CD4-positive, alpha-beta T cell treated with Interleukin-4 for 4 hours (primary cell): ENCODE data around the gene POM121.
"Not testable (repeated sequence)": the region's sequence is repeated elsewhere in the genome, so short reads cannot be mapped to it uniquely, and the experiment has no call there.

Experiments used
- DNase-seq: peaks from one replicate; pipeline ENCODE4 v3.0.0-alpha.2; 2020

Gene POM121

GRCh38 chr7:72924733-72925545, at the start of gene POM121:
TSS of gene POM121 (plus strand) at chr7:72925095. CDS start at chr7:72925122, 27 bp downstream.
- peak; percentile 82 for DNase-seq

- DNase-seq: peak; percentile 81
Observed at GRCh38 chr7:72879079-72879736, 45.7 kb upstream of the POM121 start.

- peak; percentile 34 for DNase-seq
Observed at GRCh38 chr7:72879737-72880215, 45.1 kb upstream of the POM121 start.

- not testable (repeated sequence) for DNase-seq
Observed at GRCh38 chr7:72891750-72892149, 33.1 kb upstream of the POM121 start.

GRCh38 chr7:72904740-72905139, 20.2 kb upstream of the POM121 start:
- not testable (repeated sequence) for DNase-seq

GRCh38 chr7:72908422-72908821, 16.5 kb upstream of the POM121 start:
- DNase-seq: not testable (repeated sequence)

GRCh38 chr7:72911395-72911794, 13.5 kb upstream of the POM121 start:
- DNase-seq: not testable (repeated sequence)

- DNase-seq: not testable (repeated sequence)
Observed at GRCh38 chr7:72913750-72914149, 11.1 kb upstream of the POM121 start.

GRCh38 chr7:72914756-72915525, 10.0 kb upstream of the POM121 start:
- peak; percentile 50 for DNase-seq

GRCh38 chr7:72919256-72919775, 5.6 kb upstream of the POM121 start:
- DNase-seq: no peak

- DNase-seq: no peak
Observed at GRCh38 chr7:72924386-72924732, 536 bp upstream of the POM121 start.

GRCh38 chr7:72925546-72926120, 738 bp downstream of the POM121 start:
- DNase-seq: no peak

- DNase-seq: not testable (repeated sequence)
Observed at GRCh38 chr7:72927791-72928190, 2.9 kb downstream of the POM121 start.

- not testable (repeated sequence) for DNase-seq
Observed at GRCh38 chr7:72928216-72928615, 3.3 kb downstream of the POM121 start.

GRCh38 chr7:72942022-72942705, 17.3 kb downstream of the POM121 start:
- DNase-seq: peak; percentile 12

- not testable (repeated sequence) for DNase-seq
Observed at GRCh38 chr7:72942956-72943355, 18.1 kb downstream of the POM121 start.

- DNase-seq: not testable (repeated sequence)
Observed at GRCh38 chr7:72944937-72945336, 20.0 kb downstream of the POM121 start.

GRCh38 chr7:72945597-72945996, 20.7 kb downstream of the POM121 start:
- not testable (repeated sequence) for DNase-seq

- not testable (repeated sequence) for DNase-seq
Observed at GRCh38 chr7:72946130-72946745, 21.3 kb downstream of the POM121 start.

- DNase-seq: not testable (repeated sequence)
Observed at GRCh38 chr7:72948714-72949113, 23.8 kb downstream of the POM121 start.

- DNase-seq: not testable (repeated sequence)
Observed at GRCh38 chr7:72949276-72949675, 24.4 kb downstream of the POM121 start.
